TTC549 (cell line): ENCODE results near the gene COBL.

Source experiments
- FAIRE-seq: peaks from 2 replicates; lab custom pipeline; 2012; peaks lifted over from hg19 to GRCh38; lab: Jason Lieb, UNC

Gene COBL

DNA sequence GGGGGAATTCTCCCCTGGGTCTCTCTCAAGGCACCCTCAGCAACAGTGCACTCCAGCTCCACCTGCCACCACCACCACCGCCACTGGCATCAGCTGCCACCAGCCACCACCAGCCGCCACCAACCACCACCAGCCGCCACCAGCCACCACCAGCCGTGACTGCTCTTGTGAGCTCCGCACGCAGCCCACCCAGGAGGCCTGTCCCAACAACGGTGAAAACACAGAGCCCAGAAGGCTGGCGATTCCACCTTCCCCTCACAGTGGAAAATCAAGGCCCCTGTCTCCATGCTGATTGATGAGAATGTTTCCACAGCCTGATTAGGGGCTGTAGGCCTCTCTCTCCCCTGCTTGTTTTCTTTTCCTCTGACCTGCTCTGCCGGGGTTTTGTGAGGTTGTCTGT is 41.1 kb downstream of the COBL start:
- no peak for FAIRE-seq

DNA sequence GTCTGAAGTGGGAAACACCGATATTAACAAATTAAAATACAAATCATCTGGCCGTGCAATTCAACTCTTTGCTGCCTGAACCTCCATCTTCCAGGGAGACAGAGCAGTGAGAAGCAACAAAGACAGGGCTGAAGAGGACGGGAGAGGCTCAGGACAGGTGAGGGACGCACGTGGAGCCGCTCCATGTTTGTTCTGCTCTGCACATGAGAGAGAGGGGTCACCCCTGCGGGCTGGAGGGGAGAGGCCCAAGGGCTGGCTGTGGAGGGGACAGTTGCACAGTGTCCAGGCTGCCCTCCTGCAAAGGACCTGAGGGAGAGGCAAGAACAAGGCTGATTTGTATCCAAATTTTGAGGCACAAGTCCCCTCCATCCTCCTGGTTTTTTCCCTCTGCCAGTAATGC is 41.7 kb downstream of the COBL start:
- no peak for FAIRE-seq

DNA sequence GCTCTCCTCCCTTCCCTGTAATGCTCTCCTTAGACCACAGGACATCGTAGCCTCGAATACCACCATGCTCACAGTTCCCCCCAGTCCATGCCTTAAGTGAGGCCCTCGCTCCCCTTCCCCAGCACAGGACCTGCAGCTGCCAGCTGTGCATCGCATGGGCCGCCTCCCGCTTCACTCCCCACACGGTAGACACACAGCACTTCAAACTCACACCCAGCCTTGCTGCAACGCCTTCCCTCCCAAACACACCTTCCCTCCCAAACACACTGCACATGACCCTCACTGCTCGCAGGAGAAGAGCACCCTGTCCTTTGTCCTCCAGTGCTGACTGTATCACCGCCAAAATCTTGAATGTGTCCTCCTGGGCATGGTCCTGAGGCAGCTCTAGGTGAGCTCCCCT is 42.6 kb downstream of the COBL start:
- FAIRE-seq: no peak

DNA sequence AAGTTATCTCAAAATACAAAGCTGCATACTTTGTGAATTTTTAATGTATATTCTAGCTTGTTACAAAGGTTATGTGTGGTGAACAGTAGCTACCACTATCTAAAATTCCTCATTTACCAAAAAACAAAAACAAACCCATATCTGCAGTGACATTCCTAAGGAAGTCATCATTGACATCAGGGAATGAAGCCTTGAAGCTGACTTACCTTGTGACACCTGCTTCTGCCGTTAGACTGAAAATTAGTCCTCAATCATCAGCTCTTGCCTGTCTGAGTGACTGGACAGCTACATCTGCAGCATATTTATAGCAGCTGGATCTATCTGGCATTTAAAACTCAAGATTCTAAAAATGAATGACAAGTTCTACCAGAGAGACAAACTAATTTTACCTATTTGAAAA is 43.2 kb downstream of the COBL start:
- no peak for FAIRE-seq

DNA sequence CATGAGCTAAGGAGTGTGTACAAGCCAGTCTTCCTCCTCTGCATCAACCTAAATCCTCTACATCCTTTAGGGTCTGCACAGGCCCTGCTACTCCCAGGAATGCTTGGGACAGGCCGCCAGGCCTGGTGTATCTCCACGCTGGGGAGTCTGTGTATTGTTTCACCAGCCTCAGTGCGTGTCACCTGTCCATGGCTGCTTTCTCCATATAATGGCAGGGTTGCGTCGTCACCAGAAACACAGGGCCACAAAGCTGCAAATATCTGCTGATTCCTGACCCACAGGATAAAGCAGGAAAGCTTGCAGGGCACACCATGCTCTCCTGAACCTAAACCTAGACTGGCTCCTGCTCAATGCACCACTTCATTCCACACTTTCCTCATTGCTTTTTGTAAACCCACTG is 45.6 kb downstream of the COBL start:
- FAIRE-seq: no peak

DNA sequence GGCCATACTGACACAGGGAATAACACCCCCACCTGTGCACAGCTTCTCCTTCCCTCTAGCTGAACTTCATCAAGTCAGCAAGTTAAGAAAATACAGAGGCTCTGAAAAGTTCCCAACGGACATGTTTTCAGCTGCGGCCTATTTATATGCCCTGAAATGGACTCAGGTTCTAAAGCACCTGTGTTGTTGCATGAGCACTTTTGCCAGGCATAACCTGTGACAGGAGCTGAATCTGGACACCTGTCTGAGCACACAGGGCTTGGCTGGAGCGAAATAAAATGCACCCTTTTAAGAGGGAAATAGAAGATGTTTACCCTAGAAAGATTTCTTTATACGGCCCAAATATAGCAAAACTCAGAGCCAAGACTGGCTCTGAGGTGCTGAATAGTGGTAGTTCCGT is 46.7 kb downstream of the COBL start:
- FAIRE-seq: no peak

DNA sequence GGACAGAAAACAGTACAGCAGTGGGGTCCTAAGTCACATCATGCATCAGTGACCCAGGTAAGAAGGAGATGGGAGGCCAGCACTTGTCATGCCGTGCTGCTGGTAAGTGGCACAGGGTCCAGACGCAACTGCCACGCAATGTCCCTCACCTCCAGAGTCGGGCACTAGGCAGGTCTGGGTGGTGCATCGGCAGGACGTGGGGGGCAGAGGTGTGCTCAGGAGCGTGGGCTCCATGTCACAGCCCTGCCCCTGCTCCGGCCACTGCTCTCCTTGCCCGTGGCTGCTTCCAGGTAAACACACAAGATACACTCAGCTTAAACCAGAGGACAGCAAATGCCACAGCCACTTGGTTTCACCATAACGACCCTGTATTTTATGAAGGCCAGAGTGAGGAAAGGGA is 47.3 kb downstream of the COBL start:
- FAIRE-seq: no peak

DNA sequence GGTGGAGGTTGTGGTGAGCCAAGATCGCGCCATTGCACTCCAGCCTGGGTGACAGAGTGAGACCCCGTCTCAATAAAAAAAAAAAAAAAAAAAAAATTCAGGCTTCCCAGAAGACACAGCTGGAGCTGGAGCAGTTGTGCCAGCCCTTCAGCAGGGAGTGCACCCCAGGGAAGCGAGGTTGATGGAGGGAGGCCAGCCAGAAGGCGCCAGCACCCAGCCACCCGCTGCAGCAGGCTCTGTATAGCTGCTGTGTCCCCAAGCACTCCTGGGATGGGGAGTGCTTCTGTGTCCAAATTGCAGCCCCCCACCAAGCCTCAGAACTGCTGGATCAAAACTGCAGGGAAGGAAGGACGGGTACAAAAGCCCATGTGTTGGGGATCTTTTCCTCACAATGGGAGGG is 47.8 kb downstream of the COBL start:
- FAIRE-seq: no peak

DNA sequence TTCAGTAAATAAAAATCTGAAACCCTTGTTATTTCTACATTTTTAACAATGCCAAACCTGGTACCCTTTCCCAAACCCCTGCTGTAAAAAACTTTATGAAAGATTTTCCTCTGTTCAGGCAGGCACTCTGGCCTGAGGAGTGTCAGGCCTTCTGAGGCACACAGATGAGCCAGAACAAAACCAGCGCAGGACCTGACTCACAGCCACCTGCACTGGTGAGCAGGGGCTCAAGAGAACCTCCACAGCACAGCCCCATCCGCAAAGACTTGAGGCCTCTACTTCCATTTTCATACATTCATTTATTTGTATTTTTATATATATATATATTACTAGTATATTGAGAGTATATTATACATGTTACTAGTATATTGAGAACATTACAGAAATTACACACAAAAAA is 49.4 kb downstream of the COBL start:
- FAIRE-seq: no peak

DNA sequence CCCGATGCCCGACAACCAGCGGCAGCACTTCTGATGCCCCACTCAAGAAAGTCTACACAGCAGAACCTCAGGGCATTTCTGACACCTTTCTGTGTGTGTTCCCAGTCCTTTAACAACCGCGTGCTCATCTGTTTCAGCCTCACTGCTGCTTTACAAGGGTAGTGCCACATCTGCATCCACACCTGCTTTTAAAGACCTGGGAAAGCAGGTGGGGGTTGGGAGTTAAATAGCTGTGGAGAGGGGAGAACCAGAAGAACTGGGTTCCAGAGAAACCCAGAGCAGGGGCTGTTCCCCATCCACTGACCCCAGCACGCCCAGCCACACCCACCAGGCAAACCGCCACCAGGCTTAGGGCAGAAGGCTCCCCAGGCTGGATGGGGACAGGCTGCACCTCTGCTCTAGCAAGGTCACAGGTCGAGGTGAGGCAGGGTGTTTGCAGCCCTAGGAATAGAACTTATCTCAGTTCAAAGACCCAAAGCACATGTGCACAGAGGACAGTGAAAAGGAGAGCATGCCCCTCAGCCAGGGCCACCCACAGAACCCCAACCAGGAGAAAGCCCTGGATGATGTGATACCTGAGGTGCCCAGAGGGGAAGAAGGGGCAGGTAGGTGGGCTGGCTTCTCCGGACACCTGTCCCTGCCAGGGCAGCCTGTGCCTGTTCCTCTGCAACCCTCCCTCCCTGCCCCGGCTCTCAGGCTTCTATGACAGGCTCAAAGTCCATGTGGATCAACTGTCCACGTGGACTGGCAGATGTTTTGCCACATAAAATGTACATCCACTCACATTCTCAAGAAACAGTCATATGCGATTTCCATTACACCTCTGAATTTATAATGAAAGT is 51.3 kb downstream of the COBL start:
- no peak for FAIRE-seq

DNA sequence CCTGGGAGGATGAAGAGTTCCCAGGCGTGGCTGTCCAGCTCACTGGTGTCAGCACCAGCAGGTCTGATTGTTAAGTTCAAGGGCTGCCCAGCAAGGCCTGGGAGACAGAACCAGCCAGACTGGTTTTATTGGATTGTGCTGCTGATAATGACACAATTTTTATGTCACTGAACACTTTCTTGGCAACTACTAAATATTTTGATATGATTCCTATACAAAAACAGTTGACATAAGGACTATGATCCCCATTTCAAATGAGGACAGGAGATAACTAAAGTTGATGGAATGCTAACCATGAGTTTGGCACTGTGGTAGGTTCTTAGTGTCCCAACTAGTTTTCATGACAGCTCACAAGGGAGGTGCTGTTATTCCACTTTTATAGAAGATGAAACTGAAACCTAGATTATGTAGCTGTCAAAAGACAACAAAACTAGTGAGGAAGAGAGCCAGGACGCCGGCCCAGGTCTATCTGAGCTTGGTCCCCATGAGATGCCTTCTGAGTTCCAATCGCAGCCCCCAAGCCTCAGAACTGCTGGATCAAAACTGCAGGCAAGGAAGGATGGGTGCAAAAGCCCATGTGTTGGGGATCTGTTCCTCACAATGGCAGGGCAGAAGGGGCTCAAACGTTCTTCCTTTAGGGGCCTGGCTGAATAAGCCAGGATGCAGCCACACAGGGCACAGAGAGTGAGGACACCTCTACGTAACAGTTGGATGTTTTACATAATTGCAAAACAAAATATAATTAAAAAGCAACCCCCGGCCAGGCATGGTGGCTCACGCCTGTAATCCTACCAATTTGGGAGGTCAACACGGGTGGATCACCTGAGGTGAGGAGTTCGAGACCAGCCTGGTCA is 52.8 kb downstream of the COBL start:
- FAIRE-seq: no peak

DNA sequence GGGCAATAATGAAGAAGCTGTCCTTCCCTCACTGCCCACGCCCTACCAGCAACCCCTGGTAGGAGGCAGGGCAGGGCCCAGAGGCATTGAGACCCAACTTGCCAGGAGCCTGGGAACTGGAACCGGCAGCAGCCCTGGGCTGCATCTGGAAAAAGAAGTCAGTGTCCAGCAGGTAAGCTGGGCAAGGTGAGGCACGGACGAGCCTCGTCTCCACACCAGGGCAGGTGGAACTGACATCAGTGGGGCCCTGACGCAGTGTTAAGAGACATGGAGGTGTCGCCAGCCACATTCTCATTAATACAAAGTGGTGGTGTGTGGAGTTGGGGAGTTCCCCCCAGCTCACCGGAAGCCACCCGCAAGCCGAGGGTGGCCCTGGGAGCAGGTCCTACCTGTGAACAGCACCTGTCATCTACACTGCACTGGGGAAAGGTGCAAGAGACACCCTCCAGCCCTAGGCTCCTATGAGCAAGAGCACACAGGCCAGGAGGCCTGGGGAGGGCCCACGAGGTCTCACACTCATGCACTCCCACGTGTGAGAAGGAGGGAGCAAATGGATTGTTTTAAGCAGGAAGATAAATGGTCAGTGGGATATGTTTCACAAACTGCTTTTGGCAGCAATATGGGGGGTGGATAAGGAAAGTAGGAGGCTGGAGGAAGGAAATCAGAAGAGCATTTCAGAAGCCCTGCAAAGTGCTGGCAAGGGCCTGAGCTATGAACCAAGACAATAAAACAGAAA is 53.6 kb downstream of the COBL start:
- no peak for FAIRE-seq

DNA sequence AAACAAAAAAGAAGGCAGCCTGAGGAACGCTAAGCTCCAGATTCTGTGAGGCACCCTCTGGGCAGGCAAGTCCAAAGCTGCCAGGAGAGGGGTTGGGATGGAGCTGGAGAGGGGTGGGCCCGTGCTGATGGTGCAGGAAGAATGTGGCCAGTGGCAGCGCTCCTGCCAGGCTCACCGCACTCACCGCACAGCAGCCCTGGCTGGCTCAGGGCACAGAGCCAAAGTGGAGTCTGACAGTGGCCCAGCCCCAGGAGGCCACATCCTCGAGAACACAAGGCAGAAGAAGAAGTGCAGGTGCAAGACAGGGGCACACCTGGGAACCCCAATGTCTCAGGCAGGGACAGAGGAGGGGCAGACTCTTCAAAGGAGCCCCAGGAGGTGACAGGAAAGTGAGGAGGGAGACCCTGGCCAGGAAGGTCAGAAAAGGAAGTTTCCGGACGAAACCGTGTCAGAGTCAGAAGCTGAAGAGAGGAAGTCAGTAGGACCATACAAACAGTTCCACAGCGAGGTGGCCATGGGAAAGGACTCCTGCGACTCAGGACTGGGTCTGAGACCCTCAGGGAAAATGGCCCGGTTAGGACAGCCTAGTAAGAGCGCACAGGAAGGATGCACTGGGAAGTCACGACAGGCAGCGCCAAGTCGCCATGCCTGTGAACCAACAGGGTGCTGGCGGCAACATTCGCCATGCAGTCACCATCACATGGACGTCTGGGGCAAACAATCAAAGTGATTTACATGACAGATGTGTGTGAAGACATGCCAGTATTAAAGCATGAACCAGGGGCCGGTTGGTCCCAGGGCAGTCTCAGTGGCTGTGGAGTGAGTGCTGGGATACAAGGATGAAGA is 54.4 kb downstream of the COBL start:
- FAIRE-seq: no peak

DNA sequence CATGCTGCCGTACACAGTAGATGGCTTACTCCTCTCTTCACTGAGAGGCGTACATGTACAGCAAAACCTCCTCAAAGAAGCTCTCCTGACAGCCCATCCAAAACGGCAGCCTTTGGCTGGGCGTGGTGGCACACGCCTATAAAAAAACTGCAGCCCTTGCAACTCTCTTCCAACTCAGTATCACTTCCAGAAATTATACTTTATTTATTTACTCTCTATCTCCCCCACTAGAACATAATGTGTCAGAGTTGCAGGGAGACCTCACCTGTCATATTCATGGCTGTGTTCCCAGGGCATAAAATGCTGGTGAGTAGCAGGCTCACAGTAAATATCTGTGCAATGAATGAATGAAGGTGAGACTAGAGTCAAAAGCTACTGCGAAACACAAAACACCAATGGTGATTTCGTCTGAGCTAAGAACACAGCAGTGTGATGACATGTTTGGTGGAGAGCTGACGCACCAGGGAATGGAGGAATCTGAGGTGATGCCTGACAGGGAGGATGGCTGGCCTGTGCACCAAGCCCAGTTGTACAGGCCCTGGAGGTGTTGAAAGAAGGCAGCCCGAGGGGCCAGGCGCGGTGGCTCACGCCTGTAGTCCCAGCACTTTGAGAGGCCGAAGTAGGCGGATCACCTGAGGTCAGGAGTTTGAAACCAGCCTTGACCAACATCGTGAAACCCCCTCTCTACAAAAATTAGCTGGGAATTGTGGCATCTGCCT is 55.3 kb downstream of the COBL start:
- no peak for FAIRE-seq

DNA sequence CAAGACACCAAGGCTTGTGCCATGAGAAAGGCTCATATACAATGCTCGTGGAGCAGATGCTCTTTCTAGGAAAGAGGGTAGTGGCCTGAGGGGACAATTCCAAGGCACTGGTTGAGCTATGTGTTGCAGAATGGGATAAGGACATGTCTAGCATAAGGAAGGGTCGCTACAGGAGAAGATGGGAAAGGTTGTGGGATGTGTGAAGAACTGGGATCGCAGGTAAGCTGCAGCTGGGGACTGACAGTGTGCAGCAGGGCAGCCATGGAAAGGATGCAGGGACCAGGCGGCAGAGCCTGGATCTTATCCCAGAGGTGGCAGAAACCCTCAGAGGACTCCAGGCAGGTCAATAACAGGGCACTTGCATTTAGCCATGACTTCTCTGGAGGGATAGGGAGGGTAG is 56.1 kb downstream of the COBL start:
- no peak for FAIRE-seq

DNA sequence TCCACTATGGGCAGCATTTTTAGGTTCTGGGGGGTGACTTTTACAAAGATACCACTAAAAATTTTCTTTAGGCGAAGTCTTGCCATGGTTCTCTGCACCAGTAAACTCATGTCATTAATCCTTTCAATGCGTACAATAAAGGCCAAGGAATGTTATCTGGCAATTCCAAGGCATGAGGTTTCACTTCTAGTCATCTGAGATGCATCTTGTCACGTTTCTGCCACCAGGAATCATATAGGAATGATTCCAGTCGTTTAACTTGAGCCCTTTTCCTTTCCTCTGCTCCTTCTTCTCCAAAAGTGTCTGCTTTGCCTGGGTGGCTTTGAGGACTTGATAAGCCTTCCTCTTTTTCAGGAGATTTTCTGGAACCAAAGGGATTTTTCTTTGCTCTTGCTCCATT is 56.8 kb downstream of the COBL start:
- no peak for FAIRE-seq

DNA sequence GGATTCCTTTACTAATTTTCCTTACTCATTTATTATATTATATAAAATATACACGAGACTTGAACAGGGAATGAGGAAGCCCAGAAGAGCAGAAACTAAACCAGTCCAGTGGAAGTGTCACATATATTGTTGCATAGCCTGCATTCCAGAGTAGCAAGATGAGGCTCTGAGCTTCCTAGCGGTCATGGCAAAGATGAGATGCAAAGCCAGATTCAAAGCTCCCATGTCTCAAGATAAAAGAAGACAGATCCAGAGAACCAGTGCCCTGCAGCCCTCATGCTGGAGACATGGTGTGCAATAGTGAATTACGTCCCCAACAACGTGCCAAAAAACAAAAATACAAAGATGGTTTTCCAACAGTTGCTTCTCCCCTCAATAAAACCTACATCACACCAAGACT is 59.7 kb downstream of the COBL start:
- no peak for FAIRE-seq

DNA sequence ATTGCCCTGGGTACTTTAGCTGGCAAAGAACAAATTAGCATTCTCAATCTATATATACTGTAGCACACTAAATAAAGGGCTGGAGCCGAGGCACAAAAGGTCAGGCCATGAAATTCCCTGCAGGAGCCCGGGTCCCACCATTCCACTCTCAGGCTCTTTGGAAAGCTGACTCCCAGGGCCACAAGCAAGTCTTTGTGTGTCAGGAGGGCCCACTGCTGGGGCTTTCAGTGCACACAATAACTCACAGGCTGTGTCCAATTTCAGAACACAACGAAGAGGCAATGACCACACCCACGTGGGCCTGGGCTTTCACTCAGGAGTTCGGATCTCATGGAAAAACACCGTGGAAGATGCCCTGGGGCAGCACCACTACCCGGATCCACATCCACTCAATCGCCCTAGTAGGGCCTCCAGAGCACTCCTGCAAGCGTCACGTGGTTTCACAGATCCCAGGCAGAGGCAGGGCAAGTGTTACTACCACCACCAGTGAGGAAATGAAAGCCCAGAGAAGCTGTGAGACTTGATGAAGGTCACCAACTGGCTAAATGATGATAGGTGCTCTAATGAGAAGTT is 60.3 kb downstream of the COBL start:
- FAIRE-seq: no peak

DNA sequence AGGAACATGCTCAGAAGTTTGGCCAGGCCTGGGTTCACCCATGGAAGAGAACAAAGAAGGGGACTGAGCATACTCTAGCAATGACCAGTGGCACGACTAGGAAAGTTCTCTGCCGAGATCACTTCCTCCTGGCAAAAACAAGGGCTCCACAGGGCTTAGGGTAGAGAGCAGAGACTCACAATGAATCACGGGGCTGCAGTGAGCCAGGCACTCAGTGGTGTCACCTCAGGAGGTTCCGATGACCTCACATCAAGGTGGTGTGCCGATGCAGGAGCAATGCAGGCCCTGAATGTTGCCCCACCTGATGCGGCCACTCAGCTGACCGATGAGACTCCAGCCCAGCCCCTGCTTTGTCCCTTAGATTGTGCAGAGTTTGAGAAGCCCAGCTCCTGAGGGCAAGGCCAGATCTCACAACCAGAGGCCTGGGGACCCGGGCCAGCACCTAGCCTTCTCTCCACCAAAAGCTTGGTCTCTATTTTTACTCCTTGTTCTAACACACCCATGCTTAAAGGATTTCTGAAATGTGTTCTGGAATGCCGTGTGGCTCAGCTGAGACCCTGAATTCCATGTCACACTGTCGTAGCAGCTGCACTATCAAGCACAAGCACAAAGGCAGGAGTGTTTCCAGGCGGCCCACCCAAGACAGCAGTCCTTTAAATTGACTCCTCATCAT is 60.9 kb downstream of the COBL start:
- no peak for FAIRE-seq

DNA sequence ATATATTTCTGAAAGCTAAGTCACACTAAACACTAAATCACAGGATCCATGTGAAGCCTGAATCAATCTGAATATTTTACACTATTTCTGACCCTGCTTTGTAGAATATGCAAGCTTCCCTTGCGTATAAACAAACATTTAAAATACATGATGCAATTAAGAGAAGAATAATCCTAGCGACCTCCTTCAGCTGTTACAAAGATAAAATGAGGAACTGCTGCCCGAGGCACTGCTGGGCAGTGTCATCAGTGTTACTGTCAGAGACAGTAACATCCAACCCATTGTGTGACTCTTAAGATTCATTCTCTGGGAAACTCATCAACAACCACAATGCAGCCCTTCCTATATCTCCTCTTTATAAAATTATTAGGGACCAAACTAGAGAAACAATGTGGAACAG is 61.6 kb downstream of the COBL start:
- FAIRE-seq: no peak
